Prostate gland (tissue), 2 donors: ENCODE measurements around the gene TADA2A.

Experiments used
- CTCF ChIP-seq, 4 experiments: fragments of 200-600 bp in 2 of 4; fragments of 450-650 bp in 2 of 4; sonication (generic) in 2 of 4; IDR thresholded peaks; 1 replicate in 3 of 4; 2 replicates in 1 of 4; pipeline ENCODE4 v1.5.1; 2016 to 2019; ENCODE audit warnings: antibody characterized with exemption in 4 of 4, mild to moderate bottlenecking in 2 of 4, moderate library complexity in 2 of 4
- POLR2A ChIP-seq: fragments of 450-650 bp; IDR thresholded peaks from one replicate; pipeline ENCODE4 v1.6.1; 2016; ENCODE audit warnings: antibody characterized with exemption, mild to moderate bottlenecking

- TF ChIP-seq CTCF (IDR thresholded peaks at IDR 0.05) (no peak), POLR2A (no peak)
These were observed 591 bp upstream of the TADA2A start for GRCh38 chr17:37405955-37406634.
